Left hindlimb (tissue), 1 donor: ENCODE measurements around the gene GSPT1.

Source experiments
- DNase-seq: peaks from one replicate; pipeline ENCODE4 v3.0.0-alpha.2; 2018

Gene GSPT1

DNA sequence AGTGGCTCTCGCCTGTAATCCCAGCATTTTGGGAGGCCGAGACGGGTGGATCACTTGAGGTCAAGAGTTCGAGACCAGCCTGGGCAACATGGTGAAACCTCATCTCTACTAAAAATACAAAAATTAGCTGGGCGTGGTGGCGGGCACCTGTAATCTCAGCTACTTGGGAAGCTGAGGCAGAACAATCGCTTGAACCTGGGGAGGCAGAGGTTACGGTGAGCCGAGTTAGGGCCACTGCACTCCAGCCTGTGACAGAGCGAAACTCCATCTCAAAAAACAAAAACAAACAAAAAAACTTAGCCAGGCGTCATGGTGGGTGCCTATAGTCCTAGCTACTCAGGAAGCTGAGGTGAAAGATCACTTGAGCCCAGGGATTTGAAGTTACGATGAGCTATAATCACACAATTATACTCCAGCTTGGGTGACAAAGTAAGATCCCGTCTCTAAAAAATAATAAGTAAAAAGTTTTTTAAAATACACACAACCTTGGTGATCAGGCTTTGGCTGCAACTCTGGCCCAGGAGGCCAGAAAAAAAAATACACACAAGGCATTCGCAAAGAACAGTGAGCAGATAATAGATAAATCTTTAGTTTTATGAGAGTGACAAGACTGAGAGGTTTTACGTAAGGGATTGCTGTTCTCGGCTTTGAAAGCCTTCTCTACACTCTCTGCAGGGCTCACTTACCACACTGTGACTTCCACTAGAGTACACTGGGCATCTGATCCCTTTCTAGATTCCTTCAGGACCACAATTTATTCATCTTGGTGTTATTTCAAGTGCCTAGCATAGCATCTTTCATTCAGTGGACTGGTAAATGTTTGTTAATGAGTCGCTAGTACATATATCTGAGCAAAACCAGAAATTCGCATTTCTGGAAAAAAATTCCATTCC lies 5.9 kb downstream of the GSPT1 start:
- DNase-seq: no peak

DNA sequence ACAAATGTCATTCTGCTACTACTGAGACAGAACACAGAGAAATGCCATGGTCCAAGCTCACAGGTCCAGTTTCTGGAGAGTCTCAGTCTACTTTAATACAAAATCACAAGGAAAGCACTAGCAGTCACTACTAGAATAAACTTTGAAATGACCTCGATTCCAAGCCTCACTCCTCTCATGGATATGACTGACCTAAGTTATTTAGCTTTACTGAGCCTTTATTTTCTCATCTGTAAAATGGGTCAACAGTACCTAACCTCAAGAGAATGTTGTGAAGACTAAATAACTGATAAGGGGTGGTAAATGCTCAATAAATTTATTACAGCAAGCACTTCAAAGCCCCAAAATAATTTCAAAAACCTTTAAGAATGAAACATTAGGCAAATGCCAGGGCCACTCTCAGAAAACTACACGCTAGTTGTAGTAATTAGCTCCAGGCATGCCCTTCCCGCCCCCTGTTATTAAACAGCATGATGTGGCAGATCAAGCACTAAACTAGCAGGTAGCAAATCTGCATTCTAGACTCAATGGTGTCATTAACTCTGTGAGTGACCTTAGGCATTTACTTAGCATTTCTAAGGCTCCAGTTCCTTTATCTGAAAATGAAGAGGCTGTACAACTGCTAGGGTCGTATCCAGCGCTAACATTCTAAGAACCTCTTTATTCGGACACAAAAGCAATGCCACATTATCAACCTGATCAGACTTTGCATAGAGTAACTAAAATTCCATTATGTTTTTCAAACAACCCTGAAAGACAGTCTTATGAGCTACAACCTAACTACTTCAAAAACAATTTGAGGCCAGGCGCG lies 8.4 kb downstream of the GSPT1 start:
- DNase-seq: no peak

DNA sequence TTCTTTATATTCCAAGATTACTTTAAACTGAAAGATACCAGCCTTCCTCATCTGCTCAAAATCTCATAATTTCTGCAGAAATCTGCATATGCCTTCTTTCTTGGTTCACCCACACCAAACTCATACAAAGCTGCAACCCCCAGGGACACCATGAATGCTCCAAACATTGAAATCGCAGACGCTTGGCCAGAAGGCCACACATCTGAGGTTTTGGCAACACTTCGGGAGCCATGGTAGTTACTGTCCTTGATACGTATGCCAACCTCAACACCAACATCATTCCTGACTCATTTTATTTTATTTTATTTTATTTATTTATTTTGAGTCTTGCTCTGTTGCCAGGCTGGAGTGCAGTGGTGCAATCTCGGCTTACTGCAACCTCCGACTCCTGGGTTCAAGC lies 11.8 kb downstream of the GSPT1 start:
- no peak for DNase-seq

DNA sequence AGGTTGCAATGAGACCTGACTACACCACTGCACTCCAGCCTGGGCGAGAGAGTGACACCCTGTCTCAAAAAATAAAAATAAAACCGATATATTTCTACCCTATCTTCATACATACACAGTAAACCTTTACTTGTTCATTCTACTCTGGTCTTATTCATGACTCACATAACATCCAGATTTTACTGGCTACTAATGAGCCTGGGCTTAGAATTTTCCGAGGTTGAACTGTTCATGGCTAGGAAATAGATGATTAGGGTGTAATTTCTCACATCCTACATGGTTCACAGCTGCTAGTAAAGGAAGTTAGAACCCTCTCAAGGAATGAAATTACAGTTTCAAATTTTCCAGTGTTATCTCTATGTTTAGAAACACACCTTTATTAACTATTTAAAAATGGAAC lies 14.7 kb downstream of the GSPT1 start:
- DNase-seq: no peak

DNA sequence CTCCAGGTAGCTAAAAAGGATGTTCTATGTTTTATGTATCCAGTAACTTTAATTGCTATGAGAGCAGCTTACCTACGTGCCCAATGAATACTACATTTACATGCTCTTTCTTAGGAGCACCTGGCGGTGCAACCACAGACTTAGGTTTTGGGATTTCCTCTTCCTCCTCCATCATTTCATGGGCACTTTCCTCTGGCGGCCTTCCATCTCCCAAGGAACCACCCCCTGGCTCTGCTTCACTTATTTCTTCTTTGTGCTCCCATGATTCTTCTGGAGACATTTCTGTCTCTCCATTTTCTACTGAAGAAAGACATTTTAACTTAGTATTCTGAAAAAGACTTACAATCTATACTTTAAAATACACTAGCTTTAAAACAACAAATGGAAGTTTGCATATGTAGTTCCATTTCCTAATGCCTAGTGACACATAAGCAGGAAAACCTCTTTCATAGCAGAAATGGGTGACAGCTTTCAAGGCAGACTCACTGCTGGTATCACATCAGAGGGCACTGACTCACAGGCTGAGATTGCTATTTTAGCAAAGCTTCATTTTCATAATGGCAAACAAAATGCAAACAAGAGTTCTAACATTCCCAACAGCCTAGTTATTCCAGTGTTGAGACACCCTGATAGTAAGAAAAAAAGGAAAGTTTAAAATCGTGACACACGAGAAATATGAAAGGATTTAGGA lies 19.1 kb downstream of the GSPT1 start:
- no peak for DNase-seq

DNA sequence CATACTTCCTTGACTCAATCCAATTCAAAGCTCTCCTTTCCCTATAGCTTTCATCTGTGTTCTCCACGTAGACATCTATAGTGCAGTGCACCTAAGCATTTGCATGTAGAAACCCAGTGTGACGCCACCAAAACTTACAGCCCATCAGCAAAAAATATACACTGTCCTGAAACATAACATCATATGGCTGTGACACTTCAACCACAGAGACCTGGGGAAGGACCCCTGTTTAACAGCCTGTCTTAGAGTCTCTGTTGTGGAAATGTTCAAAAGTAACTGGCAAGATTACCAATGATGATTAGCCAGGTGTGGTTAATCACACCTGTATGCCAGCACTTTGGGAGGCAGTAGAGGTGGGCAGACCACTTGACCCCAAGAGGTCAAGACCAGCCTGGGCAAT lies 22.2 kb downstream of the GSPT1 start:
- DNase-seq: no peak

DNA sequence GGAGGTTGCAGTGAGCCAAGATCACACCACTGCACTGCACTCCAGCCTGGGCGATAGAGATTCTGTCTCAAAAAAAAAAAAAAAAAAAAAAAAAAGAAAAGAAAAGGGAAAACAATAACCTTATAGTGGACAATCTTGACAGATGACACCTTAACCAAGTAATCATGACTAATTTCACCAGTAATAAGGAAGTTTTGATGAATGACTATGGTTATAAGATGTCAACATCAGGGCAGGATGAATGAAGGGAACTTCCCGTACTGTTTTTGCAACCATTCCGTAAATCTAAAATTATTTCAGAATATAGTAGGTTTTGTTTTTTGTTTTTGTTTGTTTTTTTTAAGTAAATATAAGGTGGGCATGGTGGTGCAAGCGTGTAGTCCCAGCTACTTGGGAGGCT lies 23.0 kb downstream of the GSPT1 start:
- no peak for DNase-seq

DNA sequence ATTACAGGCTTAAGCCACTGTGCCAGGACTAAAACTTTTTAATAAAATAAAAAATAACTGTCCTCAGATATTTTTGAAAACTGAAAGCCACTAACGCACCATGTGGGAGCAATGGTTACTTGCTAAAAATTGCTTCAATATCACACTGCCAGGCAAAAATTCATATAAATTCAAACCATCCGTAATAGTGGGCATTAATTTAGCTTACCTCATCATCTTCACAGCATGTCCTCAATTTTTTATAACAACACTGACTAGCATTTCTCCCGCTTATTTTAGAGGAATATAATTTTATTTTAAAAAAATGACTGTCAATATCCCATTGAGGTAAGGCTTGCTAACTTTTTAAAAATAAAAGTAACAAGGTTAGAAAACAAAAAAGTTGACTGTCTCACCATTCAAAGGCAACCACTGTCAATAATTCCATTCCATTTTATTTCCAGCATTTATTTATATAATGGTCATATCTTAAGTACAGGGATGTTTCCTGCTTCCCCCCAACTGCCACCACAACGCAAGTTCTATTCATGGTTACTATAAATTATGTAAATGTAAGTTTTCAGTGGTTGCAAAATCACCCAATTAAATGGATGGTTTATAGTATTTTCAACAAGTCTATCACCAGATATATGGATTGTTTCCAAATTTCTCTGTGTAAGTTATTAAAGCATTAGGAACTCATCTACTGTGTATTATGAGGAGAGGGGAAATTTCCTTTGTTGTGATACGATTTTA lies 25.4 kb downstream of the GSPT1 start:
- no peak for DNase-seq

DNA sequence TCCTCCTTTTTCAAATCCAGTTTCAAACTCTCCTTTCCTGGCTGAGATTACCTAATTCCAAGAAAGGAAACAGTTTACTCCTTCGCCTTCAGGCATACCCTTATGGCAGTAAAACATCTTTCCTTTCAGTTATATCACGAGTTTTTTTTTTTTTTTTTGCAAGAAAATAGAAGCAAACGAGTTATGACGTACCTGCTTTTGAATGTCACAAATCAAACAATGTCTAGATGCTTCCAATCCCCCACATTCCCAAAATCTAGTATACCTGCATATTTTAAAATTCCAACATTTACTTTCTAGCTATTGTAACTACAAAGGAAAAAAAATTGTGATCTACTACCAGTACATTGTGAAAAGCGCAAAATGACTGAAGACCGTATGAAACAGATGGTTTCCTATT lies 28.9 kb downstream of the GSPT1 start:
- DNase-seq: no peak

DNA sequence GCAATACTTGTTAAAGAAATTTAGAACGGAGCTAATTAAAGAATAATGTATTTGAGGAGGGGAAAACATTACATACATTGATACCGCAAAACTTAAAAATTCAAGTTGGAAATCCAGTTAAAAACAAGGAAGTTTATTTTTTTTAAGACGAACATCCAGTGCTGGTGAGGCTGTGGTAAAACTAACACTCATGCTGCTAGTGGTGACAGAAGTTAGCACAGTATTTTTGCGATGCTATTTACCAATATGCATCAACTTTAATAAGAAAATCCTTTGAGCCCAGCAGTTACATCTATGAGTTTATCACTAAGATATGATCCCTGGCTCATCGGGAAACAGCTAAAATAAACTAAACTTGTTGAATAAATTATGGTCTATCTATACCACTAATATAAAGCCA lies 31.7 kb downstream of the GSPT1 start:
- no peak for DNase-seq

DNA sequence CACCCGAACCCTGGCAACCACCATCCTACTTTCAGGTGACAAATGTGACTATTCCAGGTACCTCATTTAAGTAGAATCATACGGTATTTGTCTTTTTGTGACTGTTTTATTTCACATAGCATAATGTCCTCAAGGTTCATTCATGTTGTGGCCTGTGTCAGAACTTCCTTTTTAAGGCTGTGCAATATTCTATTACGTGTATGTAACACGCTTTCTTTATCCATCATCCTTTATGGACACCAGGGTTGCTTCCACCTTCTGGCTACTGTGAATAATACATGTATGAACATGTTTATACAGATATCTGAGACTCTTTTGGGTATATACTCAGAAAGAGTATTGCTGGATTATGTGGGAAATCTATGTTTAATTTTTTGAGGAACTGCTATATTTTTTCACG lies 35.7 kb downstream of the GSPT1 start:
- DNase-seq: no peak

DNA sequence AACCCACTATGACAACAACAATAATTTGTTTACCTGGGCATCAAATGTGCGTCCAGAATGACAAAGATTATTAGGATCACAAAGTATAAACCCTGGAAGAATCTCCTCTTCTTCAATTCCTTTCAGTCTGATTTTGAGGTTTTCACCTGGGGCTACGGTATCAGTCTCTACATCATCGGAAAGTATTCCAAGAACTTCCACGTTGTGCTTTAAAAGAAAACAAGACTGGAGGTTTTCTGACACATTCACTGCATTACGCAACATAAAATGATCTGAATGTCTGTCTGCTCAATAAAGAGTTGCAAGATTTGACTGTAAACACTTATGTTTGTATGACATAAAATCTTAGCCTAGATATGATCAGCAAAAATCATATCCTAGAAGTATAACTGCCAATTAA lies 38.4 kb downstream of the GSPT1 start:
- DNase-seq: no peak

DNA sequence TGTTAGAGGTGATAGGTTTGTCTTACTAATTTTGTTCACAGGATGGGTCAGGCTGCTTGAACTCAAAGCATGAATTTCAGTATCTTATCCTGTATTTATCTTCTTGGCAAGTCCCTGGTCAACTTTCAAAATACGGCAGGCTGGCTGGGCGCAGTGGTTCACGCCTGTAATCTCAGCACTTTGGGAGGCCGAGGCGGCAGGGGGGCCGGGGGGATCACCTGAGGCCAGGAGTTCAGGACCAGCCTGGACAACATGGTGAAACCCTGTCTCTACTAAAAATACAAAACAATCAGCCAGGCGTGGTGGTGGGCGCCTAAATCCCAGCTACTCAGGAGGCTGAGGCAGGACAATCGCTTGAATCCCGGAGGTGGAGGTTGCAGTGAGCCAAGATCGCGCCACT lies 39.5 kb downstream of the GSPT1 start:
- no peak for DNase-seq

DNA sequence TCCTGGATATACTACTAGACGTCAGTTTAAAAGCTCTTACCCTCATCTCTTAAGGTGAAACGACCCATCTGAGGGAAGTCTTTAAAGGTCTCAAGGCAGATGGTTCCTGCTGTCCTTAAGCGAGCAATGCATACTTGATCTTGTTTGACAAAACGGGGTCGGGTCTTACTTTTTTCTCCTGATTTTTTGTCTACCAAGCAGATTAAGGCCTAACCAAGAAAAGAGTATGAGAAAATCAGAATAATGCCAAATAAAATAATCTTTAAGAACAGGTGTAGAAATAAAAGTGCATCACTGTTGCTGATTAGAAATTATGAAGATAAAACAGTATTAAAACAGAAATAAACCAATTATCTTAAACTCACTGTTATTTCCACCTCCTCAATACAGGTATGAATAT lies 40.0 kb downstream of the GSPT1 start:
- no peak for DNase-seq

DNA sequence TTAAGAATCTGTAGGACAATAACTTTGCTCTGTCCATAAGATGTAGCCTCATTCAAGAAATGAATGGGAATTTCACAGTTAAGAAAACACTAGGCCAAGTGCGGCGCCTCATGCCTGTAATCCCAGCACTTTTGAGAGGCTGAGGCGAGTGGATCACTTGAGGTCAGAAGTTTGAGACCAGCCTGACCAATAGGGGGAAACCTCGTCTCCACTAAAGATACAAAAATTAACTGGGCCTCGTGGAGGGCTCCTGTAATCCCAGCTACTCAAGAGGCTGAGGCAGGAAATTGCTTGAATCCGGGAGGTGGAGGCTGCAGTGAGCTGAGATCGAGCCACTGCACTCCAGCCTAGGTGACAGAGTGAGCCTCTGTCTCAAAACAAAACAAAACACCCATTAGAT lies 44.6 kb downstream of the GSPT1 start:
- DNase-seq: no peak

DNA sequence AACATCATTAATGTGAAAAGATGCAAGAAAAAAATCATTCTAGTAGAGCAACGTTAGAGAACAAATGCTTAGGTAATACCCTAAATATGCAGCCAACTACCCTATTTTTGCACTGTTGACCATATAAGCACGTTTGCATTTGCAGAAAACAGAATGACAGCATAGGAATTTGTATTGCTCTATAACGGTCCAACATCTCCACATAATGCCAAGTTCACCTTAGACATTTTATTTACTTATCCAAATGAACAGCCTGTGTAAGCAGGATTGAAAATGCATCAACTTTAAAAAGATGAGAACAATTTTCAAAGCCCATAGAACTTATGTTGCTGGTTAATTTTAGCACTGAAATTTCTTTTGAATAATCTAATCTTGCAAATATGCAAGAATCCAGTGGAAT lies 45.4 kb downstream of the GSPT1 start:
- DNase-seq: no peak

DNA sequence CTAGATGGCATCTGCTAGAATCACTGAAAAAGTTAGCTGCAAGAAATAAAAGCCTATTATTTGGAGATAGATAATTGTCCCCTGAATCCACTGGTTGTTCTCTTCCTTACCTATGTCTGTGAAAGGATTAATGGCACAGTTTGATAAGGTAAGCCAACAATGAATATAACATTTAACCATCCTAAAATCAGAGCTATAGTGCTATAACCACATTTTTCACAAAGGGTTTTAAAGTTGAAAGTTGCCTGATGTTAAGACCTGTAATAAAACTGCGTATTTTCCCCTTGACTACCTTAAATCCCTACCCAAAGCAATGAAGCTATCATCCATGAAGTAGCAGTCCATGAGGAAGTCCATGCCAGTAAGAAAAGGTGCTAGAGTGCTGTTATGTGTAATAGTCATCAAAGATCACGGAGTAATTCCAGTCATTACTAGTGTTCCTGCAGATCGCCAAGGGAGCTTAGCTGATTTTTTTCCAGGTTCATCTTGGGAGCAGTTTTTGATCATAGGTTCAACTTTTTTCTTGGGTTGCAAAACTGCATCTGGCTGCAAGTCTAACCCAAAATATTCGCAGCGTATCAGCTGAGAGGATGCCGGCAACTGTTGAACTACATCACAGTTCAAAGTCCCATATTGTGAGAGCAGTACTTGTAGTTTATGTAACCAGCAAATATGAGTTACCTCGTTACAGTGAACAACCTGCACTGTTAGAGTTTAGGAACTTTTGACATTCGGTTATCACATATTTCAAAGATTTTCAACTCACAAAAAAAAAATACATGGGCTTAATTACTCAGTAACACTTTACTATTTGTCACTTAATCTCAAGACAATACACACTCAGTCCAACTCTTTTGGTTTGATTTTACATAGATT lies 46.2 kb downstream of the GSPT1 start:
- DNase-seq: no peak

DNA sequence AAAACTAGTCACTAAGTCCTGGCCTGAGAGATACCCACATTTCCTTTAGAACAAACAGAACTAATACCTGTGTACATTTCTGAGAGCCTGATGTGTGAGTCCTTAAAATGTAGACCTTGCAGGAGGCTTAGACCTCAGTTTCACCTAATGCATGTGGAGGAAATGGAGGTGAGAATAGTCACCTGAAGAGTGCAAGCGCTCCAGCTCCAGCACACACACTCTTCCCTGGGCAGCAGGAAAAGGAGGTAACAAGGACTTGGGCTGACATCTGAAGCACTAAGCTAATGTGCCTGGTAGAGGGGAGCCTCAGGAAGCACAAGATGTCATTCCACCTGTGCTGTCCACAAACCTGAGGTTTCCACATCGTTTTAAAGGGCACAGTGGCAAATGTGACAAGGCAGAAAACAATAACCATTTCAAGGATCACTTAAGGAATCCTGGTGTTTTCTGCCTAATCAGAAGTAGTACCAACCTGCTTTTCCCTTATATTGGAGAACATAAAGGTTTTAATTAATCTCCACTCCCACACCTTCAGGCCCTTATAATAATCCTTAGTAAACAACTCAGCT lies 47.3 kb downstream of the GSPT1 start:
- no peak for DNase-seq

DNA sequence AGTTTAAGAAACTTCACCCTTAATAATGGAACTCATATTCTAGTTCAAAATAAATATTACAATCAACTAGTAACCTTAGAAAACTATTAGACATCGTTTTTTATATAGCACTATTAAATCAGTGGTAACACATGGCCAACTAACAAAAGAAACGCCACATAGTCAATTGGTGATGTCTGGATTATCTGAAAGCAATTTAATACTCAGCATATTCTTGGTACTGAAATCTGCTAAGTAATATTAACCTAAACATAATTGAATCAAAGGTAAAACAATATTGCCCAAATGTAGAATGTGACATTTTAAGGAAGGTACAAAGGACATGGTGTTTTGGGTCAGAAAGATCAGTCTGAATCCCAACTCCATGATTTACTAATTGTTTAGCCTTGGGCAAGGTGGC lies 53.3 kb downstream of the GSPT1 start:
- no peak for DNase-seq

DNA sequence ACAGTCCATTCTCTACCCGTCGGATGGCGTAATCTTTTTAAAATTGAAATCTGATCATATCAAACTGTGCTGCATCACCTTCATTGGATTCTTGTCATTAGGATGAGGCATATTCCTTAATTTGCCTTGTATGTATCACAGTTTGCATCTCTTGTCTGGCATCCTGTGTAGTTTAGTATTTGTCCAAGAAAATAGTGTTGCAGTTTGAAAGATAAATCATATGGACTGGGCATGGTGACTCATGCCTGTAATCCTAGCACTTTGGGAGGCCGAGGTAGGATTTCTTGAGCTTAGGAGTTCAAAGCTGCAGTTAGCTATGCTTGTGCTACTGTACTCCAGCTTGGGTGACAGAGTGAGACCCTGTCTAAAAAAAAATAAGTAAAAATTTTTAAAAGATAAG lies 58.6 kb downstream of the GSPT1 start:
- DNase-seq: no peak

DNA sequence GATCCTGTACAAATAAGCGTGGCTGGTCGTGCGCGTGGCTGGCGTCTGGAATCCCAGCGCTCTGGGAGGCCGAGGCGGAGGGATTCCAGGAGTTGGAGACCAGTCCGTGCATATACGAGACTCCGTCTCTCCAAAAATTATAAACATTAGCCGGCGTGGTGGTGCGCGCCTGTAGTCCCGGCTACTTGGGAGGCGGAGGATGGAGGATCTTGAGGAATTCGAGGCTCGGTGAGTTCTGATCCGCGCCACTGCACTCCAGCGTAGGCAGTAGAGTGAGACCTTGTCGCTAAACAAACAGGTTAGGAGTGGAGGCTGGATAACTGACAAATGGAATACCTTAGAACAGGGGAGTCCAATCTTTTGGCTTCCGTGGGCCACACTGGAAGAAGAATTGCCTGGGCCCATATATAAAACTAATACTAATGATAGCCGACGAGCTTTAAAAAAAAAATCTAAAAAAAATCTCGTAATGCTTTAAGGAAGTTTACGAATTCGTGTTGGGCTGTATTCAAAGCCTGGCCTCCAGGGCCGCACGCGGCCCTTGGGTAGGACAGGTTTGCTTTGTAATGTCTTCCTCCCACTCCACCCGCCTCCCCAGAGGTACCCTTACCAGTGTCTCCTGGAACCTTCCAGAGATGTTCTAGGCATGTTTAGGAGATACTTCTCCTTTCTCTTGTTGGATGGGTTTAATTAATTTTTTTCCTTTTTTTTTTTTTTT lies 63.5 kb downstream of the GSPT1 start:
- DNase-seq: no peak
